ENCODE data around the gene OBI1. TPM values are rescaled to one million over a fixed set of nuclear protein-coding genes. Genes with fewer than 3 reads are reported as not detected.

OBI1 gene
- polyA plus RNA-seq, 1 experiment: 4.2 TPM

DNA sequence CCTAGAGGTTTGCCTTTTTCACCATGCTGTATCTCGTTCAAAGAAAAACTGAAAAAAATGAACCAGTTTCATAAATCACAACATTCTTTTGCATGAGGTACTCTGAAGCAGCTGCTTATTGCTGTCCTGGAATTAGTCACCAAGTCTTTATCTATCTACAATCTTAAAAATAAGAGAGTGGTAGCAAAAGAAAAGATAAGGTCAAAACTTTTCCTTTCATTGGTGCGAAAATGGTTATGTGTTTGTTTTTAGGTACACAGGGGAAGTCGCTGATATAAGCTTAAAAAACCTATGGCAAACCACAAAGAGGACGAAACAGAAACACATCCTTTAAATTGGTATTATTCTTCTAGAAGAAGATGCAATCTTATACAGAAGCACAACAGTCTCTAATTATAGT is 20.7 kb downstream of the OBI1 start:
- Histone ChIP-seq H3K4me3 (ENCODE audit: low read depth, low read length) (no peak overlapping the region), H3K27me3 (ENCODE audit: control insufficient read depth, insufficient read depth, low read length) (no peaks in the 10 kb centered on the region), H3K36me3 (ENCODE audit: control insufficient read depth, insufficient read depth, low read length) (peaks cover 4% of the 10 kb centered on the region)
- ChIA-PET POLR2A (no interaction called here), CTCF (no interaction called here)
- DNase-seq (ENCODE audit: low read depth): no peak
- no peak for TF ChIP-seq CTCF (IDR thresholded peaks at IDR 0.05; ENCODE audit: insufficient read depth, low read depth, low read length)

DNA sequence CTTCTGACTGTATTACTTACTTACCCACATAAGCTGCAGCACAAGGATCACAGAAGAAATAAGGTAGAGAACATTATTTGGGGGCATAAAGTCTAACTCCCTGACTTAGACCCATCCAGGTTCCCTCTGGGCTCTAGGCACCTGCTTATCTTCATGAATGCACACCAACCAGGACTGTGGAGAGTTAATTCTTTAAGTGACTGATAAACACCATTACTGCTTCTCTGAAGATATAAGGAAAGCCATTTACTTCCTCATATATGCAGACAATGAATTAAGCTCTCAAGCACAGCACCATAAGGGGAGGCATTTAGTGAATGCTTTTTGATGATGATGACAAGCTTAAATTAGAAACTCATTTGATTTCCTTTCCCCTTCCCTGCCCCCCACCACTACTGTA is 22.5 kb downstream of the OBI1 start:
- H3K36me3 ChIP-seq (ENCODE audit: control insufficient read depth, insufficient read depth, low read length): peaks cover 7% of the 10 kb centered on the region
- POLR2A ChIA-PET: no interaction called here
- no peak overlapping the region for H3K4me3 ChIP-seq (ENCODE audit: low read depth, low read length)
- no peak for TF ChIP-seq CTCF (IDR thresholded peaks at IDR 0.05; ENCODE audit: insufficient read depth, low read depth, low read length)
- CTCF ChIA-PET: interaction anchor here (0.7 kb wide), 1 partner anchor 153 kb away, joined by 4 read pairs; no protein-coding TSS in a partner anchor
- H3K27me3 ChIP-seq (ENCODE audit: control insufficient read depth, insufficient read depth, low read length): no peaks in the 10 kb centered on the region
- DNase-seq (ENCODE audit: low read depth): no peak

DNA sequence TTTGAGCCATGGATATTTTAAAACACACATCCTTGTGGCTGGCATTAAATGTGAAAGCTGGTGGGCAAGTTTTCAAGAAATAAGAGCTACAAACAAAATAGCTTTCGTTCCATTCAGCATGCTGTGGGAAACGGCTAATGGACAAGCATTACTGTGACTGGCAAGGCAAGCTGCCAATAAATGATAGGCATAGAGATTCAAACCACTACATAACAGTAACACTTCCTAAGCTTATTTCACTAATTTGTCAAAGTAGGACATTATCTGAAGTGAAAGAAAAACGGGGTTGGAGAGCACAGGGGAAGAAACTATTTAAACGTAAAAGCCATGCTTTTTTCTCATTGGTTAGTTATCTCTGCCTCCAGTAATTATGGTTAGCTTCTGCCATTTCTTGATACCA is 26.0 kb downstream of the OBI1 start:
- ChIA-PET POLR2A (no interaction called here), CTCF (interaction anchor here (0.8 kb wide), 1 partner anchor 26 kb away, joined by 5 read pairs; no protein-coding TSS in a partner anchor)
- no peak for TF ChIP-seq CTCF (IDR thresholded peaks at IDR 0.05; ENCODE audit: insufficient read depth, low read depth, low read length)
- Histone ChIP-seq H3K4me3 (ENCODE audit: low read depth, low read length) (no peak overlapping the region), H3K36me3 (ENCODE audit: control insufficient read depth, insufficient read depth, low read length) (peaks cover 7% of the 10 kb centered on the region), H3K27me3 (ENCODE audit: control insufficient read depth, insufficient read depth, low read length) (no peaks in the 10 kb centered on the region)
- DNase-seq (ENCODE audit: low read depth): no peak

DNA sequence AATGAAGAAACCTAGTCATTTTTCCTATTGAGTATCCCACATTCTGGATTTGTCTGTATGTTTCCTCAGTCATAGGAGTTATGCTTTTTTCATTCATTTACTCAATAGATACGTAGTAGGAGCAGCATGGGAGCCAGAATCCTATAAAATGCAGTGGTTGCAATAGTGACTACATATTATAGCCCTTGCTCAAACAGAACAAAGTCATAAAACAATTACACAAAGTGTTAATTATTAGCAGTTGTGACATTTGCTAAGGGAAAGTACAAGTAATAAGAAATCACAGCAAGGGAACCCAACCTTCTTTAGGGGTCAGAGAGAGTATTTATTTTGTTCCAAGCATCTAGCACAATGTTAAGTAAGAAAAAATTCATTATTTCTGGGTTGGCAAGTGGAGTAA is 27.9 kb downstream of the OBI1 start:
- Histone ChIP-seq H3K36me3 (ENCODE audit: control insufficient read depth, insufficient read depth, low read length) (peaks cover 3% of the 10 kb centered on the region; the same call in 1 of the 2 replicates), H3K27me3 (ENCODE audit: control insufficient read depth, insufficient read depth, low read length) (no peaks in the 10 kb centered on the region), H3K4me3 (ENCODE audit: low read depth, low read length) (no peak overlapping the region)
- ChIA-PET POLR2A (no interaction called here), CTCF (no interaction called here)
- no peak for TF ChIP-seq CTCF (IDR thresholded peaks at IDR 0.05; ENCODE audit: insufficient read depth, low read depth, low read length)
- no peak for DNase-seq (ENCODE audit: low read depth)

GRCh38 chr13:78630511-78630910 is 28.4 kb downstream of the OBI1 start:
- TF ChIP-seq CTCF (IDR thresholded peaks at IDR 0.05; ENCODE audit: insufficient read depth, low read depth, low read length): no peak
- Histone ChIP-seq H3K4me3 (ENCODE audit: low read depth, low read length) (no peak overlapping the region), H3K27me3 (ENCODE audit: control insufficient read depth, insufficient read depth, low read length) (no peaks in the 10 kb centered on the region), H3K36me3 (ENCODE audit: control insufficient read depth, insufficient read depth, low read length) (peaks cover 3% of the 10 kb centered on the region; the same call in 1 of the 2 replicates)
- DNase-seq (ENCODE audit: low read depth): no peak
- ChIA-PET CTCF (no interaction called here), POLR2A (no interaction called here)
